ENCODE measurements around the gene MS4A15. TPM values are rescaled to one million over a fixed set of nuclear protein-coding genes. Genes with fewer than 3 reads are reported as not detected.

MS4A15 gene
- total RNA-seq, 1 donor from 2014 or later, result not detected

GRCh38 chr11:60718524-60719316 is 37.9 kb upstream of the MS4A15 start:
- TF ChIP-seq EZH2 (IDR thresholded peaks at IDR 0.05; ENCODE audit: insufficient read depth, low read length) (no peak), CTCF (IDR thresholded peaks at IDR 0.05; ENCODE audit: insufficient read depth, low read depth, low read length) (no peak)
- H3K4me1 Mint-ChIP-seq (ENCODE audit: low read depth, unreplicated experiment), result no peaks in the 10 kb centered on the region
- no peaks in the 10 kb centered on the region for H3K4me1 ChIP-seq (ENCODE audit: insufficient read depth, low read length)
- peaks cover 10% of the 10 kb centered on the region for H3K9me3 Mint-ChIP-seq (ENCODE audit: unreplicated experiment)
- no peaks in the 10 kb centered on the region for H4K20me1 ChIP-seq (ENCODE audit: insufficient read depth, low read length)
- DNase-seq (ENCODE audit: low read depth) (no peak), FAIRE-seq (no peak)
- peaks cover 2% of the 10 kb centered on the region for H3K9me3 ChIP-seq (ENCODE audit: insufficient read depth, low read depth, low read length)
- H3K36me3 Mint-ChIP-seq (ENCODE audit: low read depth, unreplicated experiment), result no peaks in the 10 kb centered on the region
- H3K4me3 Mint-ChIP-seq (ENCODE audit: unreplicated experiment), result no peak overlapping the region
- H3K27me3 Mint-ChIP-seq (ENCODE audit: low read depth, unreplicated experiment), result peaks cover 24% of the 10 kb centered on the region
- no peak overlapping the region for H3K9ac ChIP-seq (ENCODE audit: low read length)
- no peak overlapping the region for H3K4me2 ChIP-seq (ENCODE audit: low read length)
- no peaks in the 10 kb centered on the region for H3K36me3 ChIP-seq (ENCODE audit: insufficient read depth, low read length)
- H3K27ac Mint-ChIP-seq (ENCODE audit: unreplicated experiment), result no peak overlapping the region
- no peak overlapping the region for H3K4me3 ChIP-seq (ENCODE audit: insufficient read depth, low read depth, low read length)
- no peak overlapping the region for H2AFZ ChIP-seq (ENCODE audit: low read depth, low read length)
- H3K79me2 ChIP-seq (ENCODE audit: insufficient read depth, low read length), result no peaks in the 10 kb centered on the region
- no peaks in the 10 kb centered on the region for H3K27me3 ChIP-seq (ENCODE audit: insufficient read depth, low read length)
- H3K27ac ChIP-seq (ENCODE audit: low read depth, low read length), result no peak overlapping the region

GRCh38 chr11:60719391-60719790 is 37.3 kb upstream of the MS4A15 start:
- no peak for DNase-seq (ENCODE audit: low read depth)
- H3K27me3 ChIP-seq (ENCODE audit: insufficient read depth, low read length), result no peaks in the 10 kb centered on the region
- no peak overlapping the region for H3K4me3 Mint-ChIP-seq (ENCODE audit: unreplicated experiment)
- no peak overlapping the region for H3K4me3 ChIP-seq (ENCODE audit: insufficient read depth, low read depth, low read length)
- no peak for TF ChIP-seq CTCF (IDR thresholded peaks at IDR 0.05; ENCODE audit: insufficient read depth, low read depth, low read length)
- no peak for TF ChIP-seq EZH2 (IDR thresholded peaks at IDR 0.05; ENCODE audit: insufficient read depth, low read length)
- H3K27ac Mint-ChIP-seq (ENCODE audit: unreplicated experiment), result no peak overlapping the region
- no peaks in the 10 kb centered on the region for H4K20me1 ChIP-seq (ENCODE audit: insufficient read depth, low read length)
- peaks cover 30% of the 10 kb centered on the region for H3K27me3 Mint-ChIP-seq (ENCODE audit: low read depth, unreplicated experiment)
- peaks cover 9% of the 10 kb centered on the region for H3K9me3 Mint-ChIP-seq (ENCODE audit: unreplicated experiment)
- H3K9me3 ChIP-seq (ENCODE audit: insufficient read depth, low read depth, low read length), result peaks cover 2% of the 10 kb centered on the region
- no peak overlapping the region for H3K27ac ChIP-seq (ENCODE audit: low read depth, low read length)
- no peaks in the 10 kb centered on the region for H3K36me3 Mint-ChIP-seq (ENCODE audit: low read depth, unreplicated experiment)
- H3K4me2 ChIP-seq (ENCODE audit: low read length), result no peak overlapping the region
- no peaks in the 10 kb centered on the region for H3K36me3 ChIP-seq (ENCODE audit: insufficient read depth, low read length)
- H2AFZ ChIP-seq (ENCODE audit: low read depth, low read length), result no peak overlapping the region
- no peaks in the 10 kb centered on the region for H3K4me1 ChIP-seq (ENCODE audit: insufficient read depth, low read length)
- FAIRE-seq, result no peak
- no peaks in the 10 kb centered on the region for H3K79me2 ChIP-seq (ENCODE audit: insufficient read depth, low read length)
- H3K9ac ChIP-seq (ENCODE audit: low read length), result no peak overlapping the region
- H3K4me1 Mint-ChIP-seq (ENCODE audit: low read depth, unreplicated experiment), result no peaks in the 10 kb centered on the region

- H3K36me3 ChIP-seq (ENCODE audit: insufficient read depth, low read length), result no peaks in the 10 kb centered on the region
- no peak for FAIRE-seq
These were observed 36.2 kb upstream of the MS4A15 start for GRCh38 chr11:60720460-60720859.

More at GRCh38 chr11:60720460-60720859, 36.2 kb upstream of the MS4A15 start:
- no peak overlapping the region for H3K9ac ChIP-seq (ENCODE audit: low read length)
- H4K20me1 ChIP-seq (ENCODE audit: insufficient read depth, low read length), result no peaks in the 10 kb centered on the region
- TF ChIP-seq EZH2 (IDR thresholded peaks at IDR 0.05; ENCODE audit: insufficient read depth, low read length), result no peak
- TF ChIP-seq CTCF (IDR thresholded peaks at IDR 0.05; ENCODE audit: insufficient read depth, low read depth, low read length), result no peak
- H3K9me3 ChIP-seq (ENCODE audit: insufficient read depth, low read depth, low read length), result peaks cover 2% of the 10 kb centered on the region
- no peaks in the 10 kb centered on the region for H3K4me1 ChIP-seq (ENCODE audit: insufficient read depth, low read length)
- H2AFZ ChIP-seq (ENCODE audit: low read depth, low read length), result no peak overlapping the region
- H3K4me3 ChIP-seq (ENCODE audit: insufficient read depth, low read depth, low read length), result no peak overlapping the region
- H3K27me3 ChIP-seq (ENCODE audit: insufficient read depth, low read length), result no peaks in the 10 kb centered on the region
- H3K79me2 ChIP-seq (ENCODE audit: insufficient read depth, low read length), result no peaks in the 10 kb centered on the region
- no peak for DNase-seq (ENCODE audit: low read depth)
- no peak overlapping the region for H3K4me2 ChIP-seq (ENCODE audit: low read length)
- Mint-ChIP-seq H3K27me3 (ENCODE audit: low read depth, unreplicated experiment) (peaks cover 31% of the 10 kb centered on the region), H3K4me1 (ENCODE audit: low read depth, unreplicated experiment) (no peaks in the 10 kb centered on the region), H3K4me3 (ENCODE audit: unreplicated experiment) (no peak overlapping the region), H3K9me3 (ENCODE audit: unreplicated experiment) (peaks cover 9% of the 10 kb centered on the region), H3K36me3 (ENCODE audit: low read depth, unreplicated experiment) (no peaks in the 10 kb centered on the region), H3K27ac (ENCODE audit: unreplicated experiment) (no peak overlapping the region)
- H3K27ac ChIP-seq (ENCODE audit: low read depth, low read length), result no peak overlapping the region

Measured in astrocyte (in vitro differentiated cells and primary cell).